Measurements from ENCODE around the gene LTBP1.

- no peak for TF ChIP-seq CTCF (IDR thresholded peaks at IDR 0.05; ENCODE audit: insufficient read depth, low read length)
- no peak for TF ChIP-seq GABPA (IDR thresholded peaks at IDR 0.05; ENCODE audit: low read depth)
- TF ChIP-seq POLR2AphosphoS5 (IDR thresholded peaks at IDR 0.05; ENCODE audit: low read depth): no peak
- no peak for TF ChIP-seq SPI1 (IDR thresholded peaks at IDR 0.05; ENCODE audit: borderline replicate concordance, low read depth)
- no peak for TF ChIP-seq REST (IDR thresholded peaks at IDR 0.05; ENCODE audit: insufficient replicate concordance, low read depth)
These were observed 261.6 kb downstream of the LTBP1 start for GRCh38 chr2:33208400-33208799.

All from HL-60 (cell line).